ENCODE measurements around the gene PRKAR2B.

Gene PRKAR2B

DNA sequence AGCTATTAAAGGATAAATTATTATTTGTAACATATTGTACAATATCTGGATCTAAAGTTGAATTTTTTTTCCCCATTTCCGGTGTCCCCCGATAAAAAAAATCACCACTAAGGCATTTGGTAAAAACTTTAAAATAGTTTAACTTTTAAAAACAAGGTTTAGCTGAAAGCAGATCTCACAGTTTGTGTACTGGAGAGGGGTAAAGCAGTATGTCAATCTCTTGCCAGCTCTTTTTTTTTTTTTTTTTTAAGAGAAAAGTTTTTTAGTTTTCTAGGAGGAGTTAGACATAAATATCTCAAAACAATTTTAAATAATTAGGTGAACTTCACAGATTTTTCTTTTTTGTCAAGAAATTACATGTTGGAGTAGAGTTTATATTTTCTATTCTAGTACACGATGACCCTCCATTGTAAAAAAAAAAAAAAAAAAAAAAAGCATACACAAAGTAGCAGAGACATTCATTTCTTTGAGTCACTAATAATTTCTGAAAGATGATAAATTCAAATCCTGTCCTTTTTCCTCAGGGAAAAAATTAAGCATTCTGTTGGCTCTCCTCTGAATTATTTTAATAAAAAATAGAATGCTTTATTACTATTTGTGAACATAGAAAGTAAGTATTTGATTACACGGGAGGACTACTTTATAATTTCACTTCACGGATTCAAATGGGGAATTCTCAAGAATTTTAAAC lies 122.4 kb downstream of the PRKAR2B start:
- no peak for DNase-seq

GRCh38 chr7:107167483-107168232 lies 123.2 kb downstream of the PRKAR2B start:
- DNase-seq, result peak; percentile 28

GRCh38 chr7:107168233-107169119 lies 124.0 kb downstream of the PRKAR2B start, which contains the start of gene HBP1:
Gene HBP1, plus strand, starts transcription at chr7:107169003. Its CDS starts 10,891 bp downstream, at chr7:107179894.
- peak; percentile 90 for DNase-seq

DNA sequence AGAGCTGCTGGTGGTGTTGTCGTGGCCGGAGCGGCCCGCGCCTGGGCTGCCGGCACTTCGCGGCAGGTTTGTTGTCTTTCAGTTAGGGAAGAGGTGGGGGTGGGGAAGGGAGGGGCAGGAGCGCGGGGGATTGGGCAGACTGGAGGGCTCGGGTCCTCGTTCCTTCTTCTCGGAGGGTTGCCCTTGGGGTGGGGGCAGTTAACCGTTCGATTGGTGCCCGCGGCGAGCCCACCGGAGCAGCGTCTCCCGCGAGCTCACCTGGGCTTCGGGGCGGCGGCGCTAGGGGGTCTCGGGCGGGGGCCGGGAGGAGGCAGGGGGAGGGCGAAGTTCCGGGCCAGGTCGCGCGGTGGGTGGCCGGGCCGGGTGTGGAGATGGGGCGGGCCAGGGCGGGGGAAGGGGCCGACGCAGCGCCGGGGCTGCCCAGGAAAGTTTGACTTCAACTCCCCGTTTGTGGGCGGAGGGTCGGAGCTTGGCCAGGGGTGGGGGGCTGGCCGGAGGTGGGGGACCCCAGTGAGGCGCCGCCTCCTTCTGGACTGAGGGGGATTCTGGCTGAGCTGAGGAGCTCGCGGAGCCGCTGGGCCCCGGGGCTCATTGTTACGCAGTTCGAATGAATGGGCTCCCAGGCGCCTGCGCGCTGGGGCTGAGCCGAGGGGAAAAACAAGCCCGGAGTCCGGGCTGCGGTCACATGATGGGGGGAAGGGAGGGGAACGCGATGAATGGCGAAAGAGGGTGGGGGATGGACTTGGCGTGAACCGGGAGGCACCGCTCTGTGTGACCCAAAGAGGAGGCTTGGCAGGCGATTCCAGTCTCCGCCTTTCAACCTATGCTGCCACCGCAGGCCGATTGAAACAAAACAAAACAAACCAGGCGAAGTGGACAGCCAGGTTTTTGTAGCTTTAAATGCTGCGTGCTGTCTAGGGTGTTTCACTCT lies 124.9 kb downstream of the PRKAR2B start:
- peak; percentile 85 for DNase-seq

DNA sequence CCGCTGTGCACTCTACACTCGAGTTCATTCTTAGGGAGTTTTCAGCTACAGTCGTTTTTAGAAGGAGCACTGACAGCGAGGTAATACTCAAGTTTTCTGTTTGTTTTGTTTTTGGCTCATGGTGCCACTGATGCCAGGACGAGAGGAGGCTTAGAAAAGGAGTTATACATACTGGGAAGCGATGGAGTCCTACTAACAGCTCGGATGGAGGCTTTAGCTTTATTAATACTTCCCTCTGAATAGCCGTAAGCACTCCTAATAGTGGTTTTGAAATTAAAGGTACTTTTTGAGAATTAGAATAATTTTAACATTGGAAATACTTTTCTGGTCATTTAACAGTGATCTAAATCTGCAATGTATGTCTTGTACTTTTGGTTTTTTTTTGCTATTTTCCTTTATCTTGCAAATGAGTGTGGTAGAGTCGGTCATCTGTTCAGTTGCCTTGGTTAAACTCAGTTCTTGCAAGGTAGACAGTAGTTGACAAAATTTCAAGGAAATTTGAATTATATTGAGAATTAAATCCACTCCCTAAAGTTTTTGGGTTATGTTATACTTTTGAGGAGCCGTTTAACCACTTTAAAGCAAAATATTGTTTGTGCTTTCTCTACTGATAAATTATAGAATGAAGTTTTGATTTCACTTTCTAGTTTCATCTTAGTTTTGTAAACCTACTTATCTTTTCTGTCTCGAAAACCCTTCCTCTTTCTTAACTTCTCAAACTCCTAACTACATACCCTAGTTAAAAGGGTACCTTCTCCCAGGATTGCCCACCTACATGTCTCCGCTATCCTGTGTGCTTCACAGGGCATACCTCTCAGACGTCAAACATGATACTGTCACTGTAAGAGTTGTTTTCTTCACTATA lies 125.8 kb downstream of the PRKAR2B start:
- DNase-seq, result no peak

DNA sequence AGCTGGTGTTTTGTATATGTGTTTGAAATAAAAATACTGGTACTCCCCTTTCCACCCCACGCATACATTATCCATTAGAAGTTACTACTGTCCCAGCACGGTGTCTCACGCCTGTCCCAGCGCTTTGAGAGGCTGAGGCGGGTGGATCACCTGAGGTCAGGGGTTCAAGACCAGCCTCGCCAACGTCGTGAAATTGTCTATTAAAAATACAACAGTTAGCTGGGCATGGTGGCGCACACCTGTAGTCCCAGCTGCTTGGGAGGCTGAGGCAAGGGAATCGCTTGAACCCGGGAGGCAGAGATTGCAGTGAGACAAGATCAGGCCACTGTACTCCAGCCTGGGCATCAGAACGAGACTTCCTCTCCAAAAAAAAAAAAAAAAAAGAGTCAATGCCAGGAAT lies 127.0 kb downstream of the PRKAR2B start:
- no peak for DNase-seq

- no peak for DNase-seq
Observed at GRCh38 chr7:107172276-107173032, 127.9 kb downstream of the PRKAR2B start.

- DNase-seq, result no peak
Observed at GRCh38 chr7:107173191-107173590, 128.7 kb downstream of the PRKAR2B start.

- DNase-seq, result no peak
Observed at GRCh38 chr7:107173691-107174406, 129.3 kb downstream of the PRKAR2B start.

- no peak for DNase-seq
Observed at GRCh38 chr7:107179326-107180164, 135.0 kb downstream of the PRKAR2B start.

DNA sequence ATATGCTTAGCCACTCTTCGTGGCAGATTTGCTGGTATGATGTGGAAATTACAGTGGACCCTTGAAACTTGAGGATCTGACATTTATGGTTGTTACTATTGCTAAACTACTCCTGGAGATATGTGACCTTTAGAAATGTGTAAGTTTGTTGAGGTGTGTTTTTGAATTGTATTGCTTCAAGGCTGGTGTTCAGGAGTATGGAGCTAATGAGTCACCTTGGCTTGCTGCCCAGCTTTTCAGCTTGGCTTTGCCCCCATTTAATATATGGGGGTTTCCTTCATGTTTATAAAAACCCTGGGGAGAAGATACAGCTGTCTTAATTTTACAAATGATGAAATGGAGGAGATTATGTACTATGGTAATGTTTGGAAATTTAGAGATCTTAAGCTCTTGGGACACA lies 135.9 kb downstream of the PRKAR2B start:
- no peak for DNase-seq

GRCh38 chr7:107181172-107181571 lies 136.7 kb downstream of the PRKAR2B start:
- DNase-seq, result no peak

DNA sequence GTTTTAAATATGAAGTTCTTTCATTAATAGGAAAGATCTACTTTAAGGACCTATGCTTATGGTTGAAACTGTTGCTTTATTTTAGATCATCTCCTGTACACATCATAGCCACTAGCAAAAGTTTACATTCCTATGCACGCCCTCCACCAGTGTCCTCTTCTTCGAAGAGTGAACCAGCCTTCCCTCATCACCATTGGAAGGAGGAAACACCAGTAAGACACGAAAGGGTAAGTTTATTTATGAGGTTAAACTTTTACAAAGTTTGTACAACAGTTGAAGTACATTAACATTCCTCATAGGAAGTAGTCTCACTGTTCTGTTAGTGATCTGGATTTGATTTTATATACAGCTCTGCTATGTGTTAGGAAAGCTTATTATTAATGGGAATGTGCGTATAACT lies 141.2 kb downstream of the PRKAR2B start:
- DNase-seq, result no peak

DNA sequence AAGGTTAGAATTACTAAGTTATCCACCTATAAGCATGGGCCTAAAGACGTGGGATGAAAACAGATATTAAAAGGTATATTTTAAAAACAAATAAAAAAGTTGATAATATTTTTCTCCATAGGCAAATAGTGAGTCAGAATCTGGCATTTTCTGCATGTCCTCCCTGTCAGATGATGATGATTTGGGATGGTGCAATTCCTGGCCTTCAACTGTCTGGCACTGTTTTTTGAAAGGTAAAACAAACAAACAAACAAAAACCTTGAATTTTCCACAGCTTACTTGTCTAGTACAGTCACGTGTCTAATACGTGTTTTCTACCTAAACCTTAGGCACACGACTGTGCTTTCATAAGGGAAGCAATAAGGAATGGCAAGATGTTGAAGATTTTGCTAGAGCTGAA lies 141.7 kb downstream of the PRKAR2B start:
- no peak for DNase-seq

GRCh38 chr7:107187774-107188173 lies 143.3 kb downstream of the PRKAR2B start:
- DNase-seq, result no peak

GRCh38 chr7:107190090-107190489 lies 145.6 kb downstream of the PRKAR2B start:
- DNase-seq, result no peak

- DNase-seq, result no peak
Observed at GRCh38 chr7:107194052-107194451, 149.5 kb downstream of the PRKAR2B start.

- DNase-seq, result no peak
Observed at GRCh38 chr7:107196834-107197610, 152.5 kb downstream of the PRKAR2B start.

All from NCI-H510A (cell line).